Measurements from ENCODE around the gene FICD.
"Not testable (repeated sequence)": the region's sequence is repeated elsewhere in the genome, so short reads cannot be mapped to it uniquely, and the experiment has no call there.

Gene FICD

DNA sequence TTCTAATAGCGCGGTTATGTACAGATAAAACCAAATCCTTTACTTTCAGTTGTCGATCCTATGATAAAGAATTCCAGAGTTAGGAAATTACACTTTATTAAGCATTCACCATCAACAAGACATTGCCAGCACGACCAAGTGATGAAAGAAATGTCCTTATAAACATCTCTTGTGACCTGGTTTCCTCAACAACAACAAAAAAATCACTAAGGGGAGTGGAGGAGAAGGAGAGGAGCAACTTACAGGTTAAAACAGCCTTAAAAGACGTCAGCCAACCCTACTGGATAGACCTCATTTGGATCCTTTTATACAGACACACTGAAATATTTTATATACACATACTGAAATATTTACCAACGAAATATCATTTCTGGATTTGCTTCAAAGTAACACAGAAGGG, 23.1 kb downstream of the FICD start:
- no peak for DNase-seq (ENCODE audit: low read depth)

GRCh38 chr12:108538616-108539195, 23.6 kb downstream of the FICD start:
- no peak for DNase-seq (ENCODE audit: low read depth)

DNA sequence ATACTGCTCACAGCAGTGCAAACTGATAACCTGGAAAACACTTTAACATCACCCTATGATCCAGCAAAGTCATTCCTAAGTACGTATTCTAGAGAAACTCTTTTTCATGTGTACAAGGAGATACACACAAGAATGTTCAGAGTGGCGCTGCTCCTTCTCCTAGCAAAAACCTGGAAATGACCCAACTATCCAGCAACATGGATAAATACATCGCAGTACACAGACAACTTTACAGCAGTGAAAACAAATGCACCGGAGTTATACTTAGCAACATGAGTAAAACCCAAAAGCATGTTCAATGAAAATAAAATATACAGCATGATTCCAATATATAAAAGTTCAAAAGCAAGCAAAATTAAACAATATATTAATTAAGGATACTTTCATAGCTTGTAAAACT, 27.2 kb downstream of the FICD start:
- no peak for DNase-seq (ENCODE audit: low read depth)

DNA sequence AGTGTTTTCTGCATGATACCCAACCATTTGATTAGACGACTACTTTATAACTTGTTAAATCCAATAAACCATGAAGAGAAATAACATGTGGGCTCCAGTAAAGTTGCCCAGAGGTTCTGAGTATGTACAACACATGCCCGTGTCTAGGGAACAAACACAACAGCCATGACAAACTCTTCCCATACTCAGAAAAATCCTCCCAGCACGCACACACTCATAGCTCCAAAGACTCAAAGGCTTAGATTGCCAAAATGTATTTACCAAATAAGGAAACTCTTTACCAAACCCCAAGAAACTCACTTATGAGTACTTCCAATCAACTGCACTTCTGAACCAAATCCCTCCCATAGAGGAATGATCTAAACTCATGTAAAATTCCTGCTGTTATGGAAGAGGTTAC, 28.6 kb downstream of the FICD start:
- DNase-seq (ENCODE audit: low read depth): no peak

GRCh38 chr12:108547686-108548085, 32.6 kb downstream of the FICD start:
- DNase-seq (ENCODE audit: low read depth): no peak

DNA sequence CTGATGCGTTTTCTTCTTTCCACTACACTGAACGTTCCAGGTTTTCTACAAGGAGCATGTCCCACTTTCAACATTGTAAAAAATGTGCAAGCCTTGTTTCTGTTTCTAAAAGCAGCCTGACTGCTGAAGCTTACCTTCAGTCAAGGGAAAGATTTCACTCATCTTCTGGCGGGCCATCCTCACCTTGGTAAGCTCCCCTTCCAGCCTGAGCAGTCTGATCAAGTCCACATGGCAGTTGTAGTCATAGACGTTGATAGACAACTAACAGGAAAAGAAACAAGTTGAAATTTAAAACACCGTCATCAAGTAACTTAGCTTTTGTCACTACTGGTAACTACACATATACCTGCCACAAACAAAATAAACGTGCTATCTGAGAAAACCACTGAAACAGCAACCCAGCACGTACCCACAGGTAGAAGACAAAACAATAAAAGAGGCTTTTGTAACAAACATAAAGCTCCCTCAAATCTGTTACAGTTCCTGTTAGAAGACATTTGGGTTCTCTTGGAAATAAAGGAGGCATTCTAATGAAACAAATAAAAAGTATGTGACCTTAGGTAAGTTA, 34.0 kb downstream of the FICD start:
- no peak for DNase-seq (ENCODE audit: low read depth)

DNA sequence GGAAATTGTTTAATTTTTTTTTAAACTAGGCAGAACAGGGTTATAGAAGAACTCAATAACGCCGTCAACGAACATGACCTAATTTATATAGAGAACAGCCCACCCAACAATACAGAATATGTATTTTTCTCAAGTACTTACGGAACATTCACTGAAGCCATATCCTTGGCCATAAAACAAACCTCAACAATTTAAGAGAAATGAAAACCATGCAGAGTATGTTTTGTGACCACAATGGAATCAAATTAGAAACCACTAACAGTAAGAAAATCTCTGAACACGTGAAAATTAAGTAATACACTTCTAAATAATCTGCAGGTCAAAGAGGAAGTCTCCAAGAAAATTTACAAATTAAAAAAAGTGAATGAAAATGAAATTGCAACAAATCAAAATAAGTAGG, 36.5 kb downstream of the FICD start:
- DNase-seq (ENCODE audit: low read depth): no peak

- DNase-seq (ENCODE audit: low read depth): no peak
Observed at GRCh38 chr12:108553799-108554198, 38.7 kb downstream of the FICD start.

GRCh38 chr12:108555383-108555782, 40.3 kb downstream of the FICD start:
- not testable (repeated sequence) for DNase-seq (ENCODE audit: low read depth)

GRCh38 chr12:108559007-108559655, 44.1 kb downstream of the FICD start:
- DNase-seq (ENCODE audit: low read depth): no peak

DNA sequence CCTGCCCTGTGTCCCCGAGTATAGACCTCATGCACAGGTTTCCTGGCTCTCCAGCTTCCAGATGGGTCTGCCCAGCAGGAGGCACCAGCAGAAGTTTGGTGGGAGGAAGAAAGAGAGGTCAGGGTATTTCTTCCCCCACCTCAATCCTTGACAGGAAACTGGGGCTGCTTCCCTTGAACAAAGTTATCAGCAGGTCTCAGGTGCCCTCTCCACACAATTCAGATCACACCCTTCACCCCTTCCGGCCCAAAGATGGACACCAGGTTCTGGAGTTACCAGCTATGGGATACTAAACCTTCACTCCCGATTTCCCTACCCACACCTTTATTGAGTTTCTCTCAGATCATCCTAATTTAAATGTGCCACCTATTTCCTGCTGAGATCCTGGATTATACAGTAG, 44.7 kb downstream of the FICD start:
- no peak for DNase-seq (ENCODE audit: low read depth)

DNA sequence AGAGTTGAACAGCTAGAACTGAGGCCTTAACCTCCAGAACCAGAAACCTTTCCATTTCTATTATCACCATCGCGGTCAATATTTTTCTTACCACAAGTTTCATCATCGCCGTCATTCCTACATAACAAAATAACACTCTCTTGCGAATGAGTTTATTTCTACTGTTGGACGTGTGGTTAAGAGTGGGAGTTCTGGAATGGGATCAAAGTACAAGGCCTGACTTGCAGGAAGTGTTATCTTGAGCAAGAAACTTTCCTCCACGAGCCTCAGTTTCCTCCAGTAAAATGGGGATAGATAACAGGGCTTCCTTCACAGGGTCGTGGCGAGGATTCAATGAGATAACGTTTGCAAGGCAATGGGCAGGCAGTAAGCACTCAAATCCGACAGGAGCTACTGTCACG, 45.2 kb downstream of the FICD start:
- DNase-seq (ENCODE audit: low read depth): no peak

DNA sequence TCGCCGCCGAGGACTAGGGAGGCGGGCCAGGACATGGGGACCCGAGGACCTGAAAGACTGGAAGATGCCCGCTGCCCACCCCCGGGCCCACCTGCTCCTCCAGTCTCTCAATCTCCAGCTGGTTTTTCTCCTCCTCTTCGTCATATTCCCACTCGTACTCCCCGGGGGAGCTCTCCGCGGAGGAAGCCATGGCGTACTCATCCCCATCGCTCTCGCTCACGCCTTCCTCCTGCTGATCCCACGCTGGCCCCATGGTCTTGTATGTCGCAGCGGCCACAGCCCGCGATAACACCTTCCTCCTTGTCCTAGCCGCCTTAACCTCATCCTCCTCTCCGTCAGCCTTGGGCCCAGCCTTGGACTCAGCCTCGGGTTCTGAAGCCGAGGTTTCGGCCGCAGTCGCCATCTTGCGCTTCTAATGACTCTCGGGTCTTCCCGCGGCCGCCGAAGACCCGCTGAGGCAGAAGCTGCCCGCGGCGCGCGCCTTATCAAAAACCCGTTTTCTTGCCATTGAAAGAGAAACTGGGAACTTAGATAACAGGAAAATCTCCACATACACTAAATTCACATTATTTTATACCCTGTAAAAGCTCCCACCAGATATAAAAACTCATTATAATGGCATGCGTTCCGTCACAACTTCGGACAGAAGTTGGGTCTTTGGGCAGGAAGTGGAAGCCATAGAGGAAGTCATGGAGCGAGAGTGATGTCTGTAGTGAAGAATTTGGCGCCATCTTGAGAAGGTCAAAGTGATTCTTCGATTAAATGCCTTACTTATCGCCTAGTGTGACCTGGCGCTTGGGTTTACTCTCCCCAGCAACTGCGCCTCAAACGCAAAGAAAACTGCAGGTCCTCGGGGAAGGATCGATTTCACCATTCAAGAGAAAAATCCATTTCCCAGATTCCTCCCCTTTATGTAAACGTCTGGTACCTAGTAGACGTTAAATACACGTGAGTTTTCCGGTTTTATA, 46.0 kb downstream of the FICD start, which contains the start of gene SART3:
Gene SART3, minus strand, starts transcription at position 422 of the 968 bp plus-strand sequence. Its CDS starts 19 bp downstream, at position 403.
- DNase-seq (ENCODE audit: low read depth): peak; percentile 71

- DNase-seq (ENCODE audit: low read depth): no peak
Observed at GRCh38 chr12:108561852-108562347, 46.8 kb downstream of the FICD start.

DNA sequence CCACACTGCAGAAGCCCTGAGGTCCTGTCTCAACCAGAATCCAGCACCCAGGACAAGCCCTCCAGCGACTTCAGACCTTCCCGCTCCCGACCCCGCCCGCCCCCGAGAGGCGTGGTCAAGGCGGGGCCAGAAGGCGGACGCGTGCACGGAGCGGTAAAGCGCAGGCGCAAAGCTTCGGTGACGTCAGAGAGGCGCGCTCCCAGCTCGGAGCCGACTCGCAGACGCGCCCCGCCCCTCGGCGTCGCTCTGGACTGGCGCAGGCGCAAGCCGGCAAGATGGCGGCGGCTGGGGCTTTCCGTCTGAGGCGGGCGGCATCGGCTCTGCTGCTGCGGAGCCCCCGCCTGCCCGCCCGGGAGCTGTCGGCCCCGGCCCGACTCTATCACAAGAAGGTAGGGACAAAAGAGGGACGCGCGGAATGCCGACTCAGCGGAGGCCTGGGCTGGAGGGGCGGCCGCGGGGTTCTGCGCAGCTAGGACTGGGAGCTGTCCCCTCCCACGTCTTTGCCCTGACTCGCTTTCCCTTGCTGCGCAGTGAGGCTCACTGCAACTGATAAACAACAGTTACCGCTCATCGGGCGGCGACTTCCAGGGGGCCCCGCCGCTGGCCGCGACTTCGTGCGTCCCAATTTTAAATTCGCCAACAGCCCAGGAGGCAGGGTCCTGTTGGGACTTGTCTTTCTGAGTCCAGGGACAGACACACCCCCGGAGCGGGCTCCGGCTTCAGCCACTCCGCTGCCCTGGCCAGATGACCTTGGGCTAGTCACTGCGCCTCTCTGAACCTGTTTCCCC, 47.5 kb downstream of the FICD start, which contains the start of gene ISCU:
Gene ISCU, plus strand, starts transcription at position 249 of the 788 bp plus-strand sequence. Its CDS starts 27 bp downstream, at position 276.
- DNase-seq (ENCODE audit: low read depth): peak; percentile 100

DNA sequence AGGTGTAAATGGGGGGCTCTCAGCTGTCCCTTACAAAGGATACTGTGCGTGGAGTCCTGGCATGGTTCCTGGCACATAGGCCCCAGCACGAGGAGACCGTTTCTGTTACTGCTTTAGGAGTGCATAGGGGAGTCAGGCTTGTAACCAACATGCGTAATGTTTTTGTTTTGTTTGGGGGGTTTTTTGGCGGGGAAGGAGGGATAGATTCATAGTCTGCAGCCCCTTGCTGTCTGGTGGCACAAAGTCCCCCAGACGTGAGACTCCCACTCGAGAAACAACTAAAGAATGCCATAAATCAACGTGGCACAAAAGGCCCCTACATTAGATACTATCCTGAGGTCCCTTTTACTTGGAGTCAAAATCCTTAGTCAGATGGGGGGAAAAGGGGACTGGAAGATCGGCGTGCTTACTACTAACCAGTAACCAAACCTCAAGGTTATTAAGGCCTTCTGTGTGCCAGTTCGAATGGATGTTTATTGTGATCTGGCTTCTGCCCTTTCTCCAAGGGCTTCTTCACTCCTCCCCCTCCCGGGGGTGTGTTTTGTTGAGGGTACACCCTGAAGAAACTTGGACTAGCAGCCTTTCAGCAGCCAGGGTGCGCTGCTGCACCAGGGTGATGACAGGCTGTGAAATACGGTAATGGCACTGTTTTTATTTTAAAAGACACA, 48.2 kb downstream of the FICD start:
- peak; percentile 78 for DNase-seq (ENCODE audit: low read depth)

DNA sequence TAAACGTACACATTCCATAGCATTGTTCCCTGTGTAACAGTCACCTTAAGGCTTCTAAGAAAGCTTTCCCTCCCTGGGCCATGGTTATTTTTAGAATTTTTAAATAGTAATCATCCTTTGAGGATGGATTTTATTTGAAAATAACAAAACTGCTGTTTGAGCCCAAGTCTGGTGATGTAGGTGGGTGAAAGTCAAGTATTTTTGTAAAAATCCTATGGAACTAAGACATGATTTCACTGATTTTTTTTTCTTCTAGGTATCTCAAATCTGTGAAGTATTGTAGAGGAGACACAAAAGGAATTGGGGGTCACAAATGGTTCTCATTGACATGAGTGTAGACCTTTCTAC, 48.7 kb downstream of the FICD start:
- no peak for DNase-seq (ENCODE audit: low read depth)

GRCh38 chr12:108564724-108565123, 49.6 kb downstream of the FICD start:
- no peak for DNase-seq (ENCODE audit: low read depth)

DNA sequence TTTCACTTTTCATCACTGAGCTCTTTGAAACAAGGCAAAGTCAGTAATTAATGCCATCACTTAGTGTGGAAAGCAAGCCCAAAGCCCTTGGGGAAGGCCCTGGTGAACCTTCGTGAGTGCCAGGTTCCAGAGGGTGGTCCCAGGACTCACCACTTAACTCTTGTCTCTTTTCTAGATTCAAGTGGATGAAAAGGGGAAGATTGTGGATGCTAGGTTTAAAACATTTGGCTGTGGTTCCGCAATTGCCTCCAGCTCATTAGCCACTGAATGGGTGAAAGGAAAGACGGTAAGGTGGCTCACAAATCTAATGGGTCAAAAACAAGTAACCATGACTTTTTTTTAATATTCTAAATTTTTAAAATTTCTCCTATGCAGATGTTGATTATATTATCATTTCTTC, 50.1 kb downstream of the FICD start:
- DNase-seq (ENCODE audit: low read depth): no peak

- peak; percentile 44 for DNase-seq (ENCODE audit: low read depth)
Observed at GRCh38 chr12:108565976-108566375, 50.9 kb downstream of the FICD start.

DNA sequence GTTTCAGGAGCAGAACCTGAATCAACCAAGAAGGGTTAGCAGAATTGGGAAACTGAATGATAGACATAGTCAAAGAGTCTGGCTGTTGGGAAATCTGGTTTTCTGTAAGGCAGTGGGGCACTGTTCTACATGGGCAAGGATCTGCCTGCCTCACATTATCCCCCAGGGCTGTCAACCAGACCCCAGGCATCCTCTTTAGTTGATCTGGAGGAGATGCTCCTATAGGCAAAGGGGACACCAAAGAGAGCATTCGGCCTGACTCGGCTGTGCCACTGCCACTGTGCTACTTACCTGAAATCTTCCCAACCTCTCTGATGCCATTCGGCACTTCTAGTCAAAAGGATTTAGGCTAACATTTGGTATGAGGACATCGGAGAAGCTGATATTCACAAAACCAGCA, 51.4 kb downstream of the FICD start:
- no peak for DNase-seq (ENCODE audit: low read depth)
